GM18511 (cell line): ENCODE measurements around the gene C2.
"Not testable (repeated sequence)": the region's sequence is repeated elsewhere in the genome, so short reads cannot be mapped to it uniquely, and the experiment has no call there.

Experiments used
- ATAC-seq: cut with Tn5 transposase; IDR thresholded peaks from one replicate; pipeline ENCODE4 v1.9.1; 2021; ENCODE audit warnings: mild to moderate bottlenecking, moderate library complexity; ENCODE audit not compliant: unreplicated experiment

Gene C2

DNA sequence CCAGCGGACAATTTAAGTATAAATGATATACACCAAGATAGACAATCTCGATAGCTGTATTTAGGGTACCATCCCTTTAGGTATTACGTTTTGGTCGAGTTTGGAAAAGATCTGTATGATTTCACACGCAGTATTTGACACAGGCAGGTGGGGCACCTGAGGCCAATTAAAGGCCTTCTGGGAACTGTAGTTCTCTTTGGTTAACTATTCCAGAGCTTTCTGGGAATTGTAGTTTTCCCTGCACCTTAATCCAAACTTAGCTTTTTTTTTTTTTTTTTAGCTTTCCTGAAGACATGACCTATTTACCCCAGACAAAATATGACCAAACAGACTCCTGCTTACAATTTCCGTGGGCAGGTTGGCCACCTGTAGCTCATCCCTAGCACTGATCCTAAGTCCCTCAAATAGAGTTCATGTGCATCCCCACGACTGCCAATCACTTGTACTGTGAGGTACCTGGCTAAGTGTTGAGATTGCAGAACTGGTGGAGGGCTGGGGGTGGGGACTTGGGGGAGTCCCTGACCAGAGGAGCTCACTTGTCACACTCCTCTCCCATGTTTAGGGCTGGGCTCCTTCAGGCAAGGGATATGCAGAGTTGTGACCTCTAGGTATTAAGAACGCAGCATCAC, 29.0 kb upstream of the C2 start:
- peak; percentile 17 for ATAC-seq

DNA sequence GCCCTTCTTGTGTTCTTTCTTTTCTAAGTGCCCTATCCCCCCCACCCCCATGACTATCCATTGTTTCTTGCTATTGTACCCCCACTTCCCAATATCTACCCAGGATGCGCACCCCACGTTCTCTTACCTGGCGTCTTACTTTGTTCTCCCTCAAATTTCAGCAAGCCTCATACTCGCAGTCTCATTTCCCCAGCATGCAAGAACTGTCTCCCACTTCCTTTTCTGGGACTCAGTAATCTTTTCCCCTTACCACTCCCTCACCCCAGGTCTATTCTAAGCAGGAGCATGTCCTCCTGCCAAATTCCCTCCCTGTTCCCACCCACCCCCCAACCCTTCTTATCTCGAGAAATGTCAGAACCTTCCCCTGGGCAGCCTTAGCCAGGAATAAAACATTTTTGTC, 28.3 kb upstream of the C2 start:
- ATAC-seq = no peak

DNA sequence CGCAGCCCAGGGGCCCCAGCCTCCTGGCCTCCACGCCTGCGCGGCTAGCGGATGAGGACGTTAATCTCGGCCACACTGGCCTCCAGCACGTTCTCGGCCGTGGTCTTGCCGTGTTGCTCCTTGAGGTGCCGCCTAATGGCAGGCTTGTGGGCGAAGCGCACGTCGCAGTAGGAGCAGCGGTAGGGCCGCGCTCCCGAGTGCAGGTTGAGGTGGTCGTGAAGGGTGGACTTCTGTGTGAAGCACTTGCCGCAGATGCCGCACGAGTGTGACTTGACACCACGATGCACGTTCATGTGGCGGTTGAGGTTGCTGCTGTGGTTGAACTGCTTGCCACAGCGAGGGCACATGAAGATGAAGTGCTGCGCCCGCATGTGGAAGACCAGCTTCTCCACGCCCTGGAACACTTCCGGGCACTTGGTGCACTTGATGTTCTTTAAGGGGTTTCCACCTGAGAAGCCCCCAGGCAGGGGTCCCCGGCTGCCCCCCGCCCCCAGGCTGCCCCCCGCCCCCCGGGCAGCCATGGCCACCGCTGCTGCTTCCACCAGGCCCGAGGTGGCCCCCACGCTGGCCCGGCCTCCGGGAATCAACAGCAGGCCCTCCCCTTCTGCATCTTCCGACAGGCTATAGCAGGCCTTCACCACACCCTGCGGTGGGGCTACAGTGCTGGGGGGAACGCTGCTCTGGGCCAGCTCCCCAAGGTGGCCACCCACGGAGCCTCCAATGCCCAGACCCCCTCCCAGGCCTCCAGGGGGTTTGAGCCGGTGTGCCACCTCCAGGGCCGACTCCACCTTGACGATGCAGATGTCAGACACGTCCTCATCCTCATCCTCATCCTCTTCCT, 27.4 kb upstream of the C2 start:
- ATAC-seq = no peak

DNA sequence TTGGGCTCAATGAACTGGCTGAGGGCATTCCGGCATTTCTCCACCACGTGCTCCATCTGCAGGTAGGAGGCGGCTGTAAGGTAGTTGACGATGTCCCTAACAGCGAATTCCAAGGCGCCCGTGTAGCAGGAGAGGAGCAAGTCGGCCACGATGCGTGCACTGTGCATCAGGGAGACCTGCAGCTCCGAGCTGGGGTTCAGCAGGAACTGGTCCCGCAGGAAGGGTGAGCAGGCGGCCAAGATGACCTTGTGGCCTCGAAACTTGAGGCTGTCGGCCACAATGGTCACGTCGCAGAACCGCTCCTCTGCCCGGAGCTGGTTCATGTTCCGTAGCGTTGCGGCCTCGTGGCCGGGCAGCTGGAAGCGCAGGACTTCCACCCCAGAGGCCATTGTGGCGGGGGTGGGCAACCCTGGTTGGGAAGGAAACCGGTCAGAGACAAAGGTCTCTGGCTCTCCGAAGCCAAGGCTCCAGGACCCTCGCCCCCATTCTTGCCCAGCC, 26.6 kb upstream of the C2 start:
- no peak for ATAC-seq

DNA sequence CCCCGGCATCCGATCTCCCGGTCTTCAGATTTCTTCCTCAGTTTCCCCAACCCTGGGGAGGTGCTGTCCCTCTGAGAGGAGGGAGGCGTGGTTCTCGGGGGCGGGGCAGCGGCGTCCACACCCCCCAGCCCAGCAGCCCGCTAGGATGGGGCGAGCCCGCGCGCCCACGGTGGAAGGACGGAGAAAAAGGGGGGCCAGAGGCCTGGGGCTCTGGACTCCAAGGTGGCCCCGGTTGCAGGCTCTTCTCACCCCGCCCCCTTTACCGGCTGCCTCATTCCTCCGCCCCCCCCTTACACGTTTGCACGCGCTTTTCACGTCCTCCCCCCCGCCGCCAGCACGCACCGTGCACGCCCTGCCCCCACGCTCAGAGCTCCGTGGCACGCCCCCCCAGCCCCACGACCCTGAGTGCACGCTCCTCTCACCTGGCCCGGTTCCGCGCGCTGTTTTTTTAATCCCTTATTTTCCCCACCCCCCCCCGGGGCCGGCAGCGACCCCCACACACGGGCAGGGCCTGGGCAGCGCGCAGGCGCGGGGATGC, 26.0 kb upstream of the C2 start:
- ATAC-seq = no peak

DNA sequence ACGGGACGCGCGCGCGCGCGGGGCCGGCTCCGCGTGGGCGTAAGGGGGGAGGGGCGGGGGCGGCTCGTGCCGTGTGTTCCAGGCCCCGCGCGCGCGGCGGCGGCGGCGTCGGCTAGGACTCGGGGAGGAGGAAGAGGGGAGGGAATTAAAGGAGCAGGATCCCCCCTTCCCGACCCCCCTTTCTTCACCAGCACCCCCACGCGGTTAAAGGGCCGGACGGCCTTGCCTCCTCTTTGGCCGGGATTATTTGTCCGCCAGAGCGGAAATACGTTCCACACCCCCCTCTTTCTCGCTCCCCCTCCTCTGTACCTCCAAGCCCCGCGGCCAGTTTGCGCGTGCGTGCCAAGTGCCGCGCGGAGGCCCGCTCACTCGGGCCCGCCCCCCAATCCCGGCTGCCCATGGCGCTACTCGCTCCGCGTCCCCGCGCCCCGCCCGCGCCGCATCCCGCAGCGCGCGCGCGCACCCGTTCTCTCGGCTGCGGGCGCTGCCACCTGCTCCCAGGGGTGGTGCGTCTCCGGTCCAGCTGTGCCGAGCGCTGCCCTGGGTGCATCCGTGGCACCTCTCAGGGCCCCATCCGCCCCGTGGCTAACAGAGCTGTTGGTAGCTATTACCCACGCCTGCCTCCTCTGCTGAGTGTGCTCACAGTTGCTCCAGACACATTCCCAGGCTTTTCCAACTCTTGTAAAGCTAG, 25.4 kb upstream of the C2 start, which contains the start of gene ZBTB12:
TSS of gene ZBTB12 (minus strand) at position 134 of the 691 bp plus-strand sequence. CDS start 781 bp downstream, outside the sequence.
- peak; percentile 43 for ATAC-seq

DNA sequence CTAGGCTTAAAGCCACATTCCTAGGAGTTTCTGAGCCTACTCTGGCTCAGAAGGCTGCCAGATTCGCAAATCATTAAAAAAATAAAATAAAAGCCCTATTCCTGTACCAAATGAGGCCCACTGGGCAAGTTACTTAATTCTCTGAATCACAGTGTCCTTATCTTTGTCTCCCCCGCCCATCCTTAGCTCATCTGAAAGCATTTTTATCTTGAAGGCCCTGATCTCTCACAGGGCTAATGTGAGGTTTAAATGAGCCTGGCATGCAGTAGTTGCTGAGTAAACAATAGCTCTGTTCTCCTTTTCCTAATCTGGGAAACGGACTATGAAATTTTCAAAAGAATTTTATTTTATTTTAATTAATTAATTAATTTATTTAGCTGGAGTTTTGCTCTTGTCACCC, 23.6 kb upstream of the C2 start:
- ATAC-seq = no peak

DNA sequence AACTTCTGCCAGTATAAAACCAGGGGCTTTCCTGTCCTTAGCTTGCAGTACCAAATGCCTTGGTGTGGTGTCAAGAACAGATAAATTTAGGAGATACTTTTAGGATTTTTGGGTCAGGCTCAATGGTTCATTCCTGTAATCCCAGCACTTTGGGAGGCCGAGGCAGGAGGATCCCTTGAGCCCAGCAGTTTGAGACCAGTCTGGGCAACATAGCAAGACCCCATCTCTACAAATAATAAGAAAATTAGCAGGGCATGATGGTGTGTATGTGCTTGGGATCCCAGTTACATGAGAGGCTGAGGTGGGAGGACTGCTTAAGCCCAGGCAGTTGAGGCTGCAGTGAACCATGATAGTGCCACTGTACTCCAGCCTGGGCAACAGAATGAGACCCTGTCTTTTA, 22.5 kb upstream of the C2 start:
- no peak for ATAC-seq

DNA sequence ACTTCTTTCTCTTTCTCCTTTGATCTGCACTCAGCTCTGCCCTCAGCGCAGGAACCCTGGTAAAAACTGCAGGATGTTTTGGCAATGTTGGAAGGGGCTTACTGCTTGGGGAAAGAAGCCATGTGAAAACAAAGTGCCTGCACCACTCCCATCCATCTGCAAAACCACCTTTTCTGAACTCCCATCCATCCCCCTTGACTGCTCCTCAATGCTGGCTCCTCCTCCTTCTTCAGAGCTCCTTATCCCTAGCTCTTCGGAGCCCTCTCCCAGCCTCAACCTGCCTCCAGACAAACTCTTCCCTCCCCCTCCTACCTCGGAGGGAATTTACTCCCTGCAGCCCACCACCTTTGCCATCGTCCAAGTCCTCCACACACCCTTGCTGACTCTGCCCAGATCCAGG, 21.4 kb upstream of the C2 start:
- no peak for ATAC-seq

DNA sequence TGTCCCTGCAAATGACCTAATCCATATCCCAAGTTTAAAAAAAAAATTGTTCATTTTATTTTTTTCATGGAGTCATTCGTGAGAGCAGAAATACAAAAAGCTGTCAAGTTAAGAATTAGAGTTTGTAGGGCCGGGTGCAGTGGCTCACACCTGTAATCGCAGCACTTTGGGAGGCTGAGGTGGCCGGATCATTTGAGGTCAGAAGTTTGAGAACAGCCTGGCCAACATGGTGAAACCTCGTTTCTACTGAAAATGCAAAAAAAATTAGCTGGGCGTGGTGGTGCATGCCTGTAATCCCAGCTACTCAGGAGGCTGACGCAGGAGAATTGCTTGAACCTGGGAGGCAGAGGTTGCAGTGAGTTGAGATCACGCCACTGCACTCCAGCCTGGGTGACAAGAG, 20.8 kb upstream of the C2 start:
- not testable (repeated sequence) for ATAC-seq

DNA sequence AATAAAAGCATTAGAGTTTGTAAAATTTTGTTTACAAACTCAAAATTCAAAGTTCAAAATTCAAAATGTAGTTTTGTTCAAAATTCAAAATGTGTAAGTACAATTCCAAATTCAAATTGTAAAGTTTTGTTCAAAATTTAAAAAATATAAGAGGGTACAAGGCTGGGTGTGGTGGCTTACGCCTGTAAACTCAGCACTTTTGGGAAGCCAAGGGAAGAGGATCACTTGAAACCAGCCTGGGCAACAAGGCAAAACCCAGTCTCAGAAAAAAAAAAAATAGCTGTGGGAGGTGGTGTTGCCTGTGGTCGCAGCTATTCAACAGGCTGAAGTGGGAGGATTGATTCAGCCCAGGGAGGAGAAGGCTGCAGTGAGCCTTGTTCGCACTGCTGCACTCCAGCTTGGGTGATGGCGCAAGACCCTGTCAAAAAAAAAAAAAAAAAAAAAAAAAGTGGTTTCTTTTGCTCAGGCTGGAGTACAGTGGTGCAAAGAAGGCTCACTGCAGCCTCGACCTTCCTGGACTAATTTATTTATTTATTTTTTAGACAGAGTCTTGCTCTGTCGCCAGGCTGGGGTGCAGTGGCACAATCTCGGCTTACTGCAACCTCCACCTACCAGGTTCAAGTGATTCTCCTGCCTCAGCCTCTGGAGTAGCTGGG, 20.2 kb upstream of the C2 start:
- no peak for ATAC-seq

DNA sequence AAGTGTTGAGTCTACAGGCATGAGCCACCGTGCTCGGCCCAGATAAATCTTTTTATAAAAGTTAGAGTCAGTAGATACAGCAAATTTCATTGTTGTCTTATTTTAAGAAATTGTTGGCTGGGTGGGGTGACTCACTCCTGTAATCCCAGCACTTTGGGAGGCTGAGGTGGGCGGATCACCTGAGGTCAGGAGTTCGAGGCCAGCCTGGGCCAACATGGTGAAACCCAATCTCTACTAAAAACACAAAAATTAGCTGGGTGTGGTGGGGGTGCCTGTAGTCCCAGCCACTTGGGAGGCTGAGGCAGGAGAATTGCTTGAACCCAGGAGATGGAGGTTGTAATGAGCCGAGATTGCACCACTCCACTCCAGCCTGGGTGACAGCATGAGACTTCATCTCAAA, 19.3 kb upstream of the C2 start:
- ATAC-seq = not testable (repeated sequence)

DNA sequence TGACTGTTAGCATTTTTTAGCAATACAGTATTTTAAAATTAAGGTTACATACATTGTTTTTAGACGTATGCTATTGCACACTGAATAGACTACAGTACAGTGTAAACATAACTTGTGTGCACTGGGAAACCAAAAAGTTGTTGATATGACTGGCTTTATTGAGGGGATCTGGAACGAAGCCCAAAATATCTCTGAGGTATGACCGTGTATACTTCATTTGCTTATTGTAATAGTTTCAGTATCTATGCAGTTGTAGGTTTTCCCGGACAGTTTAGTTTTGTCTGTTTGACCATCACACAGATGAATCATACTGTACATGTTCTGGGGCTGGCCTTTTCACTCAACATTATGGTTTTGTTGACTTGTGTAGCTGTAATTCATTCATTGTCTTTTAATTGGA, 18.7 kb upstream of the C2 start:
- ATAC-seq = peak; percentile 80

DNA sequence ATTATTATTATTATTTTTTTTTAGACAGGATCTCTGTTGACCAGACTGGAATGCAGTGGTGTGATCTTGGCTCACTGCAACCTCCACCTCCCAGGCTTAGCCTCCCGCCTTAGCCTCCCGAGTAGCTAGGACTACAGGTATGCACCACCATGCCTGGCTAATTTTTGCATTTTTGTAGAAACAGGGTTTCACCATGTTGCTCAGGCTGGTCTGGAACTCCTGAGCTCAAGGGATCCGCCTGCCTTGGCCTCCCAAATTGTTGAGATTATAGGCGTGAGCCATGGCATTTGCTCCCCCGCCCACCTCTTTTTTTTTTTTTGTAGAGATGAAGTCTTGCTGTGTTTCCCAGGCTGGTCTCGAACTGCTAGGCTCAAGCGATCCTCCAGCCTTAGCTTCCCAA, 18.2 kb upstream of the C2 start:
- not testable (repeated sequence) for ATAC-seq

DNA sequence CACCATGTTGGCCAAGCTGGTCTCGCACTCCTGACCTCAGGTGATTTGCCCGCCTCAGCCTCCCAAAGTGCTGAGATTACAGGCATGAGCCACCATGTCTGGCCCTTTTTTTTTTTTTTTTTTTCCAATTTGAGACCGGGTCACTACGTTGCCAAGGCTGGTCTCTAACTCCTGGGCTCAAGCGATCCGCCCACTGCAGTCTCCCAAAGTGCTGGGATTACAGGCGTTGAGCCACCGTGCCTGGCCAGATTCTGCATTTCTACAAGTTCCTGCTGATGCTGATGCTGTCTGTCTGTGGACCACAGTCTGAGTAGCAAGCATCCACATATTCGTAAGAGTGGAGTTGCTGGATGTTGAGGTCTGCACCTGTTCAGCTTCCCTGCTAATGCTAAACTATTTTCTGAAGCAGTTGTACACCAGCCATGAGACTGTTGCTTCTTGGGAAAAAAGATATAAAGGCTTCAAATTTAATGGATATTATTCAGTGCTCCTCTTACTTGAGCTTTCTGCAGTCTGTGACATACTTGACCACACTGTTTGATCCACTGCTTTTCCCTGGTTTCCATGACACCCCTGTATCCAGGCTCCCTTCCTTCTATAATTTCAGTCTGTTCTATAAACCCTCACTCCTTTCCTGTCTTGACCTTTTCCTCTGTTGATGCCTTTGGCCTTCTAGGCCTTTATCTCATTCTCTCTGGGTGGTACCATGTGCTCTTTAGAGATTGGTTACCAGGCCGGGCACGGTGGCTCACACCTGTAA, 15.5 kb upstream of the C2 start:
- no peak for ATAC-seq

DNA sequence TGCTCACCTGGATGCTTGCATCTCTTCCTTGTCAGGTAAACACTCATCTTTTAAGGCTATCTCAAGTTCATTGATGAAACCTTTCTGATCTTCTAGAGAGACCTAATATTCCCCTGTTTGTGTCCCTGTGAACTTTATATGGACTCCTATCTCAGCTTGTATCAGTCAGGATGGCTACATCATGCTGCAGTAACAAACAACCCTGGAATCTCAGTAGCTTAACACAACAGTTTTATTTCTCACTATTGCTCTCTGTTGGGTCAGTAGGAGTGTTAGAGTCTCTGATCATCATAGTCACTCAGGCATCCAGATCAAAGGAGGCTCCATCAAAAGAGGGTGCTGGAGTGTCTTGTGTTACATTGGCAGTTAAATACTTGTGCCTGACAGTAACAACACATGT, 12.2 kb upstream of the C2 start:
- no peak for ATAC-seq

DNA sequence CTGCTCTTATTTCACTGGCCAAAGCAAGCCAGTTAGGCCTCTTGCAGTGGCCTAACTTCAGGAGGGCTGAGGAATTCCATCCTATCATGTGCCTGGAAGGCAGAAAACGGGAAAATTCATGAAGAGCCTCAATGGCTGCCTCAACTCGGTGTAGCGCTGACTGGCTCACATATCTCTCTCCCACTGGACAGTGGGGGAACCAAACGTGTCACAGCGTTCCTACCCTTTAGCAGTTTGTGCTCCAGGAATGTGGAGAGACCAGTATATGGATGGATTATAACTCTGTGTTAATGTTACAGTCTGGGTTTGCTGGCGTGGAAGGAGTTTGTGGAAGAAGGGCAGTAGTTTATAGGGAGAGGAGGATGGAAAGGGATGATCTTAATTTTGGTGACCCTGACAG, 11.8 kb upstream of the C2 start:
- no peak for ATAC-seq

DNA sequence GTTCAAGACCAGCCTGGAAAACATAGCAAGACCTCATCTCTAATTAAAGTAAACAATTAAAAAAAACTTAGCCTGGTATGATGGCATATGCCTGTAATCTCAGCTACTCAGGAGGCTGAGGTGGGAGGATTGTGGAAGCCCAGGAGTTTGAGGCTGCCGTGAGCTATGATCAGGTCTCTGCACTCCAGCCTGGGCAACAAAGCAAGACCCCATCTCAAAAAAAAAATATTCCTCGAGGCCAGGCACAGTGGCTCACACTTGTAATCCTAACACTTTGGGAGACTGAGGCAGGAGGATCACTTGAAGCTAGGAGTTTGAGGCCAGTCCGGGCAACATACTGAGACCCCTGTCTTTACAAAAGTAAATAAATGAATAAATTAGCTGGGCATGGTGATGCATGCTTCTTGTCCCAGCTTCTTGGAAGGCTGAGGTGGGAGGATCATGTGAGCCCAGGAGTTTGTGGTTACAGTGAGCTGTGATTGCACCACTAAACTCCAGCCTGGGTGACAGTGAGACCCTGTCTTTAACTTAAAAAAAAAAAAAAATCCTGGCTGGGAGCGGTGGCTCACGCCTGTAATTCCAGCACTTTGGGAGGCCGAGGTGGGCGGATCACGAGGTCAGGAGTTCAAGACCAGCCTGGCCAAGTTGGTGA, 9.3 kb upstream of the C2 start:
- ATAC-seq = no peak

DNA sequence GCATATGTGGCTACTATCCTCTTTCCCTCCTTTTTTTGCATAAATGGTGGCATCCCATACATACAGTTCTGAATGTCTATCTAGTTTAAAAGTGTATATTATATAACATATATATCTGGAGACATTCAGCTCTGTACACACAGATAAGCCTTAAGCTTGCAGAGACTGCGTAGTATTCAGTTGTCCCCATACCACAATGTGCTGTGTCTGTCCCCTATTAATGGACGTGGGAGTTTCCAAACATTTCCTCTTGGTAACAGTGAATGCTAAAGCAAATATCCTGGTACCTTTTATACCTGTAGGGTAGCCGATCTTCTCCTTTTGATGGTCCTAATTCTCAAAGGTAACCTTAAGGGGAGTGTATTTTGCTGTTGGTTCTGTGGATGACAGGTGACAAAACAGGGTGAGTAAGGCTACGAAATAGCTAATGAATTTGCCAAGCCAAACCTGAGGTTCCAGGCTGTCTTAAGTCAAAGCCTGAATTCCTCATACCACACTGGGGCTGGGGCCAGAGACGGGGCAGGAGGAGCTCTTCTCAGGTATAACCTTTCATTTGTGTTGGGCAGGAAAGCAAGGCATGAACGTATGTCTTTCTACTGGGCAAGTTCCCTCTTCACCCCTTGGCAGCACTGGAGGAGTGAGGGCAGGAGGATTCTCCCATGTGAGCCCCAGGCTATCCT, 7.8 kb upstream of the C2 start:
- ATAC-seq = no peak
